HCT116 (cell line): Measurements from ENCODE around the gene TMEFF2. TPM values are rescaled to one million over a fixed set of nuclear protein-coding genes. Genes with fewer than 3 reads are reported as not detected.

Experiments
- ATAC-seq: fragments of 200-7000 bp; cut with Tn5 transposase; 2 replicates; pipeline ENCODE4 v1.9.1; 2020; ENCODE audit warnings: mild to moderate bottlenecking, moderate library complexity
- BruUV-seq: library from RNA; stranded (reverse); fragments of 400-500 nt; replicated peaks from 2 replicates; lab custom pipeline; 2021; lab: Mats Ljungman, UMichigan
- CTCF ChIA-PET: fragments of 300-600 bp; sonication (Branson Sonifier 250); formaldehyde crosslinking; loops from one replicate; lab custom pipeline; 2021; ENCODE audit warnings: antibody characterized with exemption; lab: Charles Lee
- POLR2A ChIA-PET: fragments of 300-600, 350-600 bp; sonication (Branson Sonifier 250); formaldehyde crosslinking; loops from one replicate; lab custom pipeline; 2021; ENCODE audit warnings: antibody characterized with exemption; lab: Charles Lee
- RAD21 ChIA-PET, 2 experiments: fragments of 300-600 bp; sonication (Branson Sonifier 250); formaldehyde crosslinking; loops; one replicate each; lab custom pipeline; 2023; ENCODE audit warnings: low total read pairs in 2 of 2; ENCODE audit not compliant: uncharacterized antibody in 2 of 2, unreplicated experiment in 2 of 2, low non-redundant PET in 1 of 2; lab: Charles Lee
- DNase-seq: peaks from one replicate; pipeline ENCODE4 v3.0.0-alpha.2; 2010; ENCODE audit warnings: low read depth, low spot score
- H2AFZ ChIP-seq: fragments of 200-600 bp; shearing (Covaris generic), sonication (generic); 2 replicates; pipeline ENCODE4 v1.6.1; 2017; ENCODE audit warnings: low read depth, mixed run types, mixed read lengths, antibody characterized with exemption, low read length; ENCODE audit not compliant: poor library complexity, severe bottlenecking
- H3K27ac ChIP-seq: 2 replicates; pipeline ENCODE4 v1.5.1; 2012; ENCODE audit warnings: low read depth, low read length
- H3K27me3 ChIP-seq: fragments of 200-600 bp; sonication (generic); 2 replicates; pipeline ENCODE4 v1.6.1; 2016; ENCODE audit warnings: mixed run types, low read length, mixed read lengths; ENCODE audit not compliant: insufficient read depth
- H3K36me3 ChIP-seq, 2 experiments: fragments of 200-500 bp in 1 of 2; fragments of 200-600 bp in 1 of 2; sonication (Bioruptor generic) in 1 of 2; sonication (generic) in 1 of 2; 2 replicates each; pipeline versions ENCODE4 v1.5.1 to v1.6.1; 2014 to 2016; ENCODE audit warnings: low read length in 2 of 2, inconsistent platforms in 1 of 2, mixed read lengths in 1 of 2, mixed run types in 1 of 2; ENCODE audit not compliant: insufficient read depth in 2 of 2, control insufficient read depth in 1 of 2
- H3K4me1 ChIP-seq, 2 experiments: fragments of 200-600 bp in 1 of 2; sonication (generic) in 1 of 2; 2 replicates each; pipeline versions ENCODE4 v1.5.1 to v1.6.1; 2012 to 2017; ENCODE audit warnings: low read length in 2 of 2, inconsistent platforms in 1 of 2, mild to moderate bottlenecking in 1 of 2, mixed read lengths in 1 of 2, mixed run types in 1 of 2, moderate library complexity in 1 of 2; ENCODE audit not compliant: insufficient read depth in 2 of 2, control insufficient read depth in 1 of 2
- H3K4me2 ChIP-seq: fragments of 200-600 bp; sonication (generic); 2 replicates; pipeline ENCODE4 v1.6.1; 2017; ENCODE audit warnings: mixed run types, low read length, mixed read lengths
- H3K4me3 ChIP-seq, 2 experiments: fragments of 200-600 bp in 1 of 2; sonication (generic) in 1 of 2; replicated peaks in 1 of 2; 2 replicates each; pipeline ENCODE4 v1.5.1; 2011 to 2016; ENCODE audit warnings: low read length in 2 of 2, control low read depth in 1 of 2, low read depth in 1 of 2, mild to moderate bottlenecking in 1 of 2, mixed read lengths in 1 of 2, mixed run types in 1 of 2
- H3K79me2 ChIP-seq: fragments of 200-600 bp; sonication (generic); 2 replicates; pipeline ENCODE4 v1.6.1; 2017; ENCODE audit warnings: mild to moderate bottlenecking, mixed run types, low read length, moderate library complexity, mixed read lengths; ENCODE audit not compliant: insufficient read depth
- H3K9ac ChIP-seq: fragments of 200-600 bp; sonication (generic); 2 replicates; pipeline ENCODE4 v1.6.1; 2016; ENCODE audit warnings: low read length, mixed read lengths
- H3K9me2 ChIP-seq: fragments of 200-600 bp; sonication (generic), shearing (Covaris generic); 2 replicates; pipeline ENCODE4 v1.6.1; 2017; ENCODE audit warnings: mixed run types, mild to moderate bottlenecking, moderate library complexity; ENCODE audit not compliant: insufficient read depth
- H3K9me3 ChIP-seq, 2 experiments: fragments of 200-500 bp in 1 of 2; fragments of 200-600 bp in 1 of 2; sonication (Bioruptor generic) in 1 of 2; sonication (generic) in 1 of 2; 2 replicates each; pipeline ENCODE4 v1.6.1; 2014 to 2017; ENCODE audit warnings: low read length in 2 of 2, mixed read lengths in 2 of 2, inconsistent platforms in 1 of 2, low read depth in 1 of 2, mild to moderate bottlenecking in 1 of 2, mixed run types in 1 of 2, moderate library complexity in 1 of 2; ENCODE audit not compliant: control insufficient read depth in 1 of 2, insufficient read depth in 1 of 2
- H4K20me1 ChIP-seq: fragments of 200-600 bp; sonication (generic), shearing (Covaris generic); 2 replicates; pipeline ENCODE4 v1.6.1; 2017; ENCODE audit warnings: mixed run types, mild to moderate bottlenecking, moderate library complexity; ENCODE audit not compliant: insufficient read depth
- CBX3 ChIP-seq: IDR thresholded peaks from 2 replicates; pipeline ENCODE4 v1.6.1; 2012; ENCODE audit warnings: low read depth
- CEBPB ChIP-seq: IDR thresholded peaks from 2 replicates; pipeline ENCODE4 v1.6.1; 2012; ENCODE audit warnings: low read depth
- CTCF ChIP-seq, 3 experiments: fragments of 200-600 bp in 1 of 3; sonication (generic) in 1 of 3; IDR thresholded peaks in 2 of 3; conservative IDR thresholded peaks in 1 of 3; 2 replicates each; pipeline ENCODE4 v1.5.1; 2012 to 2017; ENCODE audit warnings: low read depth in 2 of 3, low read length in 2 of 3, antibody characterized with exemption in 1 of 3, borderline replicate concordance in 1 of 3, control low read depth in 1 of 3, mild to moderate bottlenecking in 1 of 3, mixed read lengths in 1 of 3, mixed run types in 1 of 3, moderate library complexity in 1 of 3; ENCODE audit not compliant: insufficient read depth in 1 of 3
- EGR1 ChIP-seq: IDR thresholded peaks from 2 replicates; pipeline ENCODE4 v1.6.1; 2012; ENCODE audit warnings: low read depth
- EZH2phosphoT487 ChIP-seq: fragments of 200-600 bp; IDR thresholded peaks from 2 replicates; pipeline ENCODE4 v1.6.1; 2018; ENCODE audit warnings: antibody characterized with exemption, borderline replicate concordance
- FOSL1 ChIP-seq: IDR thresholded peaks from 2 replicates; pipeline ENCODE4 v1.6.1; 2012; ENCODE audit warnings: low read depth
- JUND ChIP-seq: IDR thresholded peaks from 2 replicates; pipeline ENCODE4 v1.6.1; 2012
- MAX ChIP-seq: IDR thresholded peaks from 2 replicates; pipeline ENCODE4 v1.6.1; 2012
- POLR2A ChIP-seq: IDR thresholded peaks from 2 replicates; pipeline ENCODE4 v1.7.0; 2011; ENCODE audit warnings: borderline replicate concordance; ENCODE audit not compliant: insufficient read depth, insufficient read length; ENCODE audit errors: extremely low read depth
- POLR2AphosphoS5 ChIP-seq: IDR thresholded peaks from 2 replicates; pipeline ENCODE4 v1.6.1; 2011; ENCODE audit warnings: mild to moderate bottlenecking, low read depth, low read length, moderate library complexity
- RAD21 ChIP-seq: IDR thresholded peaks from 2 replicates; pipeline ENCODE4 v1.6.1; 2012; ENCODE audit warnings: low read depth, mild to moderate bottlenecking
- SIN3A ChIP-seq: IDR thresholded peaks from 2 replicates; pipeline ENCODE4 v1.6.1; 2012; ENCODE audit warnings: low read depth
- SP1 ChIP-seq: IDR thresholded peaks from 2 replicates; pipeline ENCODE4 v1.6.1; 2012; ENCODE audit warnings: low read depth
- SRF ChIP-seq: IDR thresholded peaks from 2 replicates; pipeline ENCODE4 v1.6.1; 2012; ENCODE audit warnings: low read depth
- TCF7L2 ChIP-seq: IDR thresholded peaks from 2 replicates; pipeline ENCODE4 v1.7.0; 2011; ENCODE audit warnings: borderline replicate concordance, inconsistent platforms; ENCODE audit not compliant: insufficient read depth, insufficient read length; ENCODE audit errors: extremely low read depth
- YY1 ChIP-seq: IDR thresholded peaks from 2 replicates; pipeline ENCODE4 v1.6.1; 2011; ENCODE audit warnings: low read length, low read depth, moderate library complexity, mild to moderate bottlenecking; ENCODE audit not compliant: insufficient replicate concordance; ENCODE audit errors: extremely low read depth
- ZBTB33 ChIP-seq: IDR thresholded peaks from 2 replicates; pipeline ENCODE4 v1.6.1; 2011; ENCODE audit warnings: mild to moderate bottlenecking, low read length, moderate library complexity; ENCODE audit not compliant: insufficient replicate concordance; ENCODE audit errors: extremely low read depth
- ZFX ChIP-seq: fragments of 450-650 bp; IDR thresholded peaks from 2 replicates; pipeline ENCODE4 v1.6.1; 2017
- ZNF274 ChIP-seq: fragments of 200-500 bp; sonication (Bioruptor generic); IDR thresholded peaks from 2 replicates; pipeline ENCODE4 v1.6.1; 2014; ENCODE audit warnings: mild to moderate bottlenecking, low read depth, low read length, inconsistent platforms
- intact Hi-C: fragments of 100-400 bp; cut with micrococcal nuclease; formaldehyde crosslinking; loops from 2 replicates; pipeline ENCODE4 v1.10.0; 2022
- total RNA-seq: library from RNA; stranded (reverse); gene quantifications from one replicate; pipeline ENCODE4 v1.2.1, GENCODE V29; 2021; ENCODE audit not compliant: unreplicated experiment
- TF ChIP-seq, protein P1 (sequence below): IDR thresholded peaks from 2 replicates; pipeline ENCODE4 v1.6.1; 2012; ENCODE audit warnings: low read depth

Gene TMEFF2
- total RNA-seq, 1 experiment from 2014 or later: not detected

GRCh38 chr2:192122946-192123345 is 71.8 kb downstream of the TMEFF2 start:
- ChIA-PET RAD21 (no interaction called here), POLR2A (no interaction called here), CTCF (no interaction called here)
- Histone ChIP-seq H3K9ac (no peak overlapping the region), H3K36me3 (no peaks in the 10 kb centered on the region), H3K79me2 (no peaks in the 10 kb centered on the region), H3K4me3 (no peak overlapping the region), H3K9me3 (no peaks in the 10 kb centered on the region), H4K20me1 (no peaks in the 10 kb centered on the region), H3K4me1 (no peaks in the 10 kb centered on the region), H3K4me2 (no peak overlapping the region), H3K27me3 (no peaks in the 10 kb centered on the region), H3K9me2 (no peaks in the 10 kb centered on the region), H3K27ac (no peak overlapping the region), H2AFZ (no peak overlapping the region)
- intact Hi-C loops: no loop called here
- TF ChIP-seq CBX3: no peak
- no peak for TF ChIP-seq RAD21
- TF ChIP-seq EGR1: no peak
- TF ChIP-seq ZBTB33: no peak
- TF ChIP-seq, protein P1, sequence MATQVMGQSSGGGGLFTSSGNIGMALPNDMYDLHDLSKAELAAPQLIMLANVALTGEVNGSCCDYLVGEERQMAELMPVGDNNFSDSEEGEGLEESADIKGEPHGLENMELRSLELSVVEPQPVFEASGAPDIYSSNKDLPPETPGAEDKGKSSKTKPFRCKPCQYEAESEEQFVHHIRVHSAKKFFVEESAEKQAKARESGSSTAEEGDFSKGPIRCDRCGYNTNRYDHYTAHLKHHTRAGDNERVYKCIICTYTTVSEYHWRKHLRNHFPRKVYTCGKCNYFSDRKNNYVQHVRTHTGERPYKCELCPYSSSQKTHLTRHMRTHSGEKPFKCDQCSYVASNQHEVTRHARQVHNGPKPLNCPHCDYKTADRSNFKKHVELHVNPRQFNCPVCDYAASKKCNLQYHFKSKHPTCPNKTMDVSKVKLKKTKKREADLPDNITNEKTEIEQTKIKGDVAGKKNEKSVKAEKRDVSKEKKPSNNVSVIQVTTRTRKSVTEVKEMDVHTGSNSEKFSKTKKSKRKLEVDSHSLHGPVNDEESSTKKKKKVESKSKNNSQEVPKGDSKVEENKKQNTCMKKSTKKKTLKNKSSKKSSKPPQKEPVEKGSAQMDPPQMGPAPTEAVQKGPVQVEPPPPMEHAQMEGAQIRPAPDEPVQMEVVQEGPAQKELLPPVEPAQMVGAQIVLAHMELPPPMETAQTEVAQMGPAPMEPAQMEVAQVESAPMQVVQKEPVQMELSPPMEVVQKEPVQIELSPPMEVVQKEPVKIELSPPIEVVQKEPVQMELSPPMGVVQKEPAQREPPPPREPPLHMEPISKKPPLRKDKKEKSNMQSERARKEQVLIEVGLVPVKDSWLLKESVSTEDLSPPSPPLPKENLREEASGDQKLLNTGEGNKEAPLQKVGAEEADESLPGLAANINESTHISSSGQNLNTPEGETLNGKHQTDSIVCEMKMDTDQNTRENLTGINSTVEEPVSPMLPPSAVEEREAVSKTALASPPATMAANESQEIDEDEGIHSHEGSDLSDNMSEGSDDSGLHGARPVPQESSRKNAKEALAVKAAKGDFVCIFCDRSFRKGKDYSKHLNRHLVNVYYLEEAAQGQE: no peak
- TF ChIP-seq ZFX: no peak
- no peak for TF ChIP-seq TCF7L2
- TF ChIP-seq ZNF274: no peak
- no peak for TF ChIP-seq POLR2AphosphoS5
- no peak for TF ChIP-seq SIN3A
- TF ChIP-seq JUND: no peak
- TF ChIP-seq SRF: no peak
- no peak for TF ChIP-seq FOSL1
- TF ChIP-seq CTCF (IDR thresholded peaks at IDR 0.05 in 2 of 3, conservative IDR thresholded peaks at IDR 0.05 in 1 of 3; ENCODE audit: borderline replicate concordance in 1 of 3, insufficient read depth in 1 of 3, low read depth in 2 of 3, low read length in 2 of 3): no peak
- TF ChIP-seq MAX: no peak
- no peak for TF ChIP-seq YY1
- TF ChIP-seq SP1: no peak
- TF ChIP-seq EZH2phosphoT487: no peak
- no peak for TF ChIP-seq POLR2A
- TF ChIP-seq CEBPB: no peak
- no peak for DNase-seq
- no peak for ATAC-seq
- BruUV-seq: no TSS peak
